Mucosa of rectum (tissue), 2 donors: Measurements from ENCODE around the gene FAM131B.

ENCODE experiments used
- H3K27ac ChIP-seq, 2 donors: one replicate each; pipeline ENCODE4 v1.7.0; 2013; ENCODE audit warnings: inconsistent platforms in 2 of 2, low read depth in 2 of 2, low read length in 2 of 2
- H3K27me3 ChIP-seq, 2 donors: one replicate each; pipeline ENCODE4 v1.7.0; 2013; ENCODE audit warnings: low read length in 2 of 2; ENCODE audit not compliant: control insufficient read depth in 2 of 2, insufficient read depth in 2 of 2
- H3K36me3 ChIP-seq, 2 donors: one replicate each; pipeline ENCODE4 v1.7.0; 2013; ENCODE audit warnings: low read length in 2 of 2; ENCODE audit not compliant: control insufficient read depth in 2 of 2, insufficient read depth in 2 of 2
- H3K4me1 ChIP-seq, 2 donors: one replicate each; pipeline ENCODE4 v1.7.0; 2013; ENCODE audit warnings: low read length in 2 of 2, mild to moderate bottlenecking in 1 of 2; ENCODE audit not compliant: control insufficient read depth in 2 of 2, insufficient read depth in 2 of 2
- H3K4me3 ChIP-seq, 2 donors: one replicate each; pipeline ENCODE4 v1.7.0; 2013; ENCODE audit warnings: low read length in 2 of 2
- H3K9ac ChIP-seq, 2 donors: one replicate each; pipeline ENCODE4 v1.7.0; 2013; ENCODE audit warnings: low read length in 2 of 2, low read depth in 1 of 2, mild to moderate bottlenecking in 1 of 2
- H3K9me3 ChIP-seq, 2 donors: one replicate each; pipeline ENCODE4 v1.7.0; 2013; ENCODE audit warnings: low read length in 2 of 2; ENCODE audit not compliant: control insufficient read depth in 2 of 2
- donor health status: healthy.
- donor health status: Normal muscosa, but diverticular disease.

The FAM131B gene

DNA sequence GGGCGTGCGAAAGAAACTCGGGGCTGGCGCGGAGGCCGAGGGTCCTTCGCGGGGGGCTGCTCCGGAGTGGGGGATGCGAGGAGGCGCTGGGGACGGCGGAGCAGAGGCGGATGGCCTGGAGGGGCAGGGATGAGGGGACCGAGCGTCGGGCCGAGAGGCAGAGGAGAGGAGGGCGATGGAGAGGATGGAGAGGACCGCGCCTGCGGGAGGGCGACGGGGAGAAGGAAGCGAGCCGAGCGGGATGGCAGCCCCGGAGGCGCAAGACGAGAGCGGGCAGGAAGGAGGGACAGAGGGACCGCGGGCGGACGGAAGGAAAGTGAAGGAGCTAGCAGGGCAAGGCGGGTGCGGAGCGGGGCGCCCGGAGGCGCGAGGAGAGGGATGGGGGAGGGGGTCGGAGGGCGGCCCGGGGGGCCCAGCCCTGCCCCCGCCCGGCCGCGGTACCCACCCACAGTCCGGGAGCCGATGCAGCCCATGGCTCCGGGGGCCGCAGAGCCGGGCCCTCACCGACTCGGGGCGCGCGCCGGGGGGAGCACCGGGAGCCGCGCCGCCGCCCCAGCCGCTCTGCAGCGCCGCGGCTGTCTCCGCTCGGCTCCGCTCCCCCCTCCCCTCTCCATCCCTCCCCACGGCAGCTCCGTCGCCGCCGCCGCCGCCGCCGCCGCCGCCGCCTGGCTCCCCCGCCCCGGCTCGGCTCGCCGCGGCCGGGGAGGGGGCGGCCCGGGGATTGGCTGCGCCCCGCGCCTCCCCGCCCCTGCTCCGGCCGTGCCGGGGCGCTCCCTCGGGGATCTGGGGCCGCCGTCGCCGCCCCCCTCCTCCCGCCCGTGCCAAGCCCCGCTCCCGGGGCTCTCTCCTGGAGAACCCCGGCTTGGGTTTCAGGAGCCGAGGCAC, at the start of gene FAM131B:
TSS of gene FAM131B (minus strand) at position 583 of the 885 bp plus-strand sequence. CDS start at position 473, 110 bp downstream.
- Histone ChIP-seq H3K9me3 (peaks cover 0 to 2% of the 10 kb centered on the region in 2 donors), H3K4me1 (peaks cover 0 to 4% of the 10 kb centered on the region in 2 donors), H3K36me3 (no peaks in the 10 kb centered on the region), H3K27me3 (peaks cover 20 to 23% of the 10 kb centered on the region in 2 donors), H3K9ac (peak within 1 kb of the TSS in 1 of 2 donors; percentile 12), H3K27ac (no peak within 1 kb of the TSS), H3K4me3 (peak within 1 kb of the TSS; percentile 56 to 61)

DNA sequence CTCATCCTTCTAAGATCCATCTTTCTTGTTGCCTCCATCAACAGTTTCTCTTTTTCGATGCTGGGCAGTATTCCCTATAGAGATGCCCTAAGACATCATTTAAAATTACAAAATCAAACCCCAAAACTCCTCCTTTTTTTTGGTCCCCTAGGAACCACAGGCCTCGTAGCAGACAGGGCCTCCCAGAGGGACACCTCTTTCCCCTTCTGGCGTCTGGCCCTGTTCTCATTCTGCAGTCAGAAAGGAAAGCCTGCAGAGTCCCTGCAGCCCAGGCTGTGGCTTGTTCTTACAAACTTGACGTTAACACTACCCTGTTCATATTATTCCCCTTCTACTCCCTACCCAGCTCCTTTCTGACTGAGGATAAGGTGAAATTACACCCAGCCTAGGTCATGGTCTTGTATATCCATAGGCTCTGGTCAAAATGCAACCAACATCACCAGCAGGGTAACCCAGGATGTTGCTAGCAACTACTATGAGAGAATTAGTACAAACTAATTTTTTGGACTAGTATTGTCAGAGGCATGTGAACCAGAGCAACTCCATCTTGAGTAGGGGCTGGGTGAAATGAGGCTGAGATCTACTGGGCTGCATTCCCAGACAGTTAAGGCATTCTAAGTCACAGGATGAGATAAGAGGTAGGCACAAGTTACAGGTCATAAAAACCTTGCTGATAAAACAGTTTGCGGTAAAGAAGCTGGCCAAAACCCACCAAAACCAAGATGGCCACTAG, 49.6 kb upstream of the FAM131B start:
- Histone ChIP-seq H3K9ac (no peak overlapping the region), H3K36me3 (no peaks in the 10 kb centered on the region), H3K9me3 (no peaks in the 10 kb centered on the region), H3K27ac (no peak overlapping the region), H3K27me3 (no peaks in the 10 kb centered on the region), H3K4me3 (no peak overlapping the region), H3K4me1 (peaks cover 12 to 18% of the 10 kb centered on the region in 2 donors)

DNA sequence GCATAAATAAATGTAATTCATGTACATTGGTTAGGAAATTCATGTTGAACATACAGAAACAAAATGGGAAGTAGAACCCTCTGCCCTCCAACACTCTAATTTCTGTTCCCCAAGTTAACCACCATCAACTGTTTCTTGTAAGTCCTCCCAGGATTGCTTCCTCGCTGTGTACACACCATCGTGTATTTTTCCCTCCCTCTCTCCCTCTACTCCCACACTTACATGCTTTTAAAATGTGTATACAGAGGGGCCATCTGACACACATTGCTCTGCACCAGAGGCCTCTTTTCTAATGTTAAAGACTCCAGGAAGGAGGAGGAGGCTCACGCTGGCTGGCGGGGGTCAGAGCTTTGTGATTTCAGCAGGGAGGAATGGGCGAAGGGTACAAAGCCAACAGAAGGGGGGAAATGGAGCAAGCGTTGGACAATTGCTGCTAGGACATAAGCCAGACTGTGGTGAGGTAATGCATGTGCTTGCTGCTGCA, 48.0 kb upstream of the FAM131B start:
- H3K27me3 ChIP-seq = no peaks in the 10 kb centered on the region
- peaks cover 12 to 18% of the 10 kb centered on the region in 2 donors for H3K4me1 ChIP-seq
- no peaks in the 10 kb centered on the region for H3K36me3 ChIP-seq
- no peak overlapping the region for H3K27ac ChIP-seq
- H3K4me3 ChIP-seq = no peak overlapping the region
- no peak overlapping the region for H3K9ac ChIP-seq
- H3K9me3 ChIP-seq = no peaks in the 10 kb centered on the region

DNA sequence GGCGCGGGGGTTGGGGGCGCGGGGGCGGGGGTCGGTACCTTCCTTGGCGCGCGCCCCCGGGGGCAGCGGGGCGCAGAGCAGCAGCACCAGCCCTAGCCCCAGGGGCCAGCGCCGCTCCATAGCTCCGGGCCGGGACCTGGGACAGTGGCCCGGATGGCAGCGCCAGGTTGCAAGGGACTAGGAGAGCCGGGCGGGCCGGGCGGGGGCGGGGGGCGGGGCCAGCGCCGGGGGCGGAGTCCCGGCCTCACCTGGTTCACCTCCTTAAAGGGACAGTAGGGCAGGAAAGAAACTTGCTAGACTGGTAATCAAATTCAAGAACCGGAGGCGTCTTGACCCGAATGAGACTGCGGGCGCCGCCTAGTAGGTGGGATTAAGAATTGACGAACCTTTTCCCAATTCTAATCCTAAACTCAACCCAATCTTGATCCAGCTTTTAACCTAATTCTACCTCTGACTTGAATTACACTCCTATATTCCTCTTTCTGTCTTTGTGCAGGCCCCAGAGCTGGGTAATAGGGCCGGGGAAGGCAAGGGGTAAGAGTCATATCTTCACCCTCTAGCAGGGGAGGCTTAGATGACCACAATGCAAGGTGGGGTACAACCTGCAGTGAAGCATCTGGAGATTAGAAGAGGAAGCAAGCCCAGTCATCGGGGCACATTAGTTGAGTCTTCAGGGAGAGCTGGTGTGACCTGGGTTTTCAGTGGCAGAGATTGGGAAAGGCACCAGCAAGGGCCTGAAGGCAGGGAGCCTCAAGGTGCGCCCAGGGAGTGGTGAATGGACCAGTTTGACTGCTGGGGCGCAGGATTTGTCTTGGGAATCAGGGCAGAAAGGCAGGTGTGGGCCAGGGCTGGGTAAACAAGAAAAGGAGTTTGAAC, 46.4 kb upstream of the FAM131B start, which contains the start of gene EPHA1:
TSS of gene EPHA1 (minus strand) at position 171 of the 876 bp plus-strand sequence. CDS start at position 120, 51 bp downstream.
- Histone ChIP-seq H3K4me1 (peaks cover 10 to 18% of the 10 kb centered on the region in 2 donors), H3K36me3 (no peaks in the 10 kb centered on the region), H3K9ac (peak within 1 kb of the TSS; percentile 61 to 74), H3K27me3 (no peaks in the 10 kb centered on the region), H3K4me3 (peak within 1 kb of the TSS; percentile 71 to 76), H3K27ac (peak within 1 kb of the TSS; percentile 60 to 61), H3K9me3 (no peaks in the 10 kb centered on the region)

DNA sequence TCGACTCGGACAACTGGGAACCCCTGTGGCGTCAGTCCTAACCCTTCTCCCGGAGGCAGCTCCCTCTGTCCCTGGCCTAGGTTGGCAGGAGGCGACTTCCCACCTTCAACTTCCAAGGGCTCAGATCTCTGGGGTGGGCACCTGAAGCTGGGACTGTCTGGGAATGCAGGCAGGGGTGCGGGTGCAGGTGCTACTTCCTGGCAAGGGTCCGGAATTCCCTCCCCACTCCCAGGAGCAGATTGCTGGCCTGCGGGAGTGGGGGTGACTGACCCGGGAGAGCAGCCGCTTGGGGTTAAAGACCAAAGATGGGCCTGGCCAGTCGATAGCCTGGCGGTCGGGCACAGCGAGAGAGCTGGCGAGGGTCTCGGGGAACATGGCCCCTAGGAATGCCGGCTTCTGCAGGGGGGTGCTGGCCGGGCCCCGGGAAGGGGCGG, 45.8 kb upstream of the FAM131B start:
- Histone ChIP-seq H3K9me3 (no peaks in the 10 kb centered on the region), H3K4me1 (peaks cover 10 to 18% of the 10 kb centered on the region in 2 donors), H3K36me3 (no peaks in the 10 kb centered on the region), H3K27ac (peak overlapping the region in 1 of 2 donors; percentile 6), H3K9ac (peak overlapping the region; percentile 61 to 74), H3K4me3 (peak overlapping the region; percentile 71 to 76), H3K27me3 (no peaks in the 10 kb centered on the region)

DNA sequence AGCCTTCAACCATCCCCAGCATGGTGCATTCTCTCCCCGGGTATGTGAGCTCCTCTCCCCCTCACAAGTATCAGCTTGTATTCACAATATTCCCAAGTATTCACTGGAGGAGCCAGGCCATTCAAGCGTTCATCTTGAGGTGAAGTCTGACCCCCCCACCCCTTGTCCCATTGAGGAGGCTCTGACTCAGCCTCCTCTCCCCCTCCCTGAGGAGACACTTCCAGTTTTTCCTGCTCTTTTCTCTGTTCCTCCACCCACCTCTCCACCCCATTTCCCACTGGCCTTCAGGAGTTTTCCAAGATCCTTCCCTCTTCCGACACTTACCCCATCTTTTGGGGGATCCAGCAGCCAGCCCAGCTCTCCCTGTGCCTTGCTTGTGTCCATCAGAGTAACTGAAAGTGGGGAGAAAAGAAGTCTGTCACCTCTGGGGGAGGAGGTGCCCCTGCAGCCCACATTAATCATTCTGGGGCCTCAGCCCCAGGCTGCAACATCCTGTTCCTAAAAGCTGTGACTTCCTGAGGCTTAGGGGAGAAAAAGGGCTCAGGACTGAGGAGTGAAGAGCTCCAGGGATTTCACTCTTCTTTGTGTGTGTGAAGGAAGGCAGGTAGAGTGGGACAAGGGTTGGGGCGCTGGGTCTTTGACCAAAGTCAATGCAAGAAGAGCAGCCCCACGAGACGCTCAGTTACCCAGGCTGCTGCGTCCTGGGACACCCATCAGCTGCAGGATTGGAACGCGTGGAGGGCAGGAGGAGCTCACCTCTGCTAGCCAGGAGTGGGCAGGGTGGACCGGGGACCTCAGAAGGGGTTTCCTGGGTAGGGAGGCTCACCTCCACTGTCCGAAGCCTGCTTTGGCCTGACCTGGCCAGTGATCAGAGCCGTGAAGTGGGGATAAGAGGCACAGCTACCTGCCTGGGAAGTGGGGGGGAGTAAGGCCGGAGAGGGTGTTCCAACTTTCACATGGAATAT, 45.1 kb upstream of the FAM131B start:
- no peaks in the 10 kb centered on the region for H3K9me3 ChIP-seq
- H3K9ac ChIP-seq = peak overlapping the region; percentile 61 to 74
- H3K27ac ChIP-seq = peak overlapping the region in 1 of 2 donors; percentile 6
- H3K27me3 ChIP-seq = no peaks in the 10 kb centered on the region
- H3K36me3 ChIP-seq = no peaks in the 10 kb centered on the region
- H3K4me1 ChIP-seq = peaks cover 10 to 18% of the 10 kb centered on the region in 2 donors
- H3K4me3 ChIP-seq = peak overlapping the region; percentile 71 to 76

DNA sequence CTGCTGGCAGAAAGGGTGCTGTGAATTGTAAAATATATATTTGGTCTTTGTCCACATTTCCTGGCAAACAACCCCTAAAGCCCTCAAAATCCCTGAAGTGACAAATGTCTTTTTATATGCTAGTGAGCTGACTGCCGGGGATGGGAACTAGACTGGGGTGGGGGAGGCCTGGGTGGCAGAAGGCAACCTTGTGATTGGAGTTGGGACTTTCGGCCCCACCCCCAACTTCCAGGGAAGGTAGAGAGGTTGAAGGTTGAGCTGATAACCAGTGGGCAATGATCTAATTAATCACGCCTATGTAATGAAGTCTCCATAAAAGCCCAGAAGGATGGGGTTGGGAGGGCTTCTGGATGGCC, 43.5 kb upstream of the FAM131B start:
- no peaks in the 10 kb centered on the region for H3K9me3 ChIP-seq
- peaks cover 0 to 3% of the 10 kb centered on the region in 2 donors for H3K36me3 ChIP-seq
- no peak overlapping the region for H3K27ac ChIP-seq
- no peaks in the 10 kb centered on the region for H3K27me3 ChIP-seq
- H3K4me1 ChIP-seq = peaks cover 10 to 18% of the 10 kb centered on the region in 2 donors
- no peak overlapping the region for H3K4me3 ChIP-seq
- H3K9ac ChIP-seq = no peak overlapping the region

DNA sequence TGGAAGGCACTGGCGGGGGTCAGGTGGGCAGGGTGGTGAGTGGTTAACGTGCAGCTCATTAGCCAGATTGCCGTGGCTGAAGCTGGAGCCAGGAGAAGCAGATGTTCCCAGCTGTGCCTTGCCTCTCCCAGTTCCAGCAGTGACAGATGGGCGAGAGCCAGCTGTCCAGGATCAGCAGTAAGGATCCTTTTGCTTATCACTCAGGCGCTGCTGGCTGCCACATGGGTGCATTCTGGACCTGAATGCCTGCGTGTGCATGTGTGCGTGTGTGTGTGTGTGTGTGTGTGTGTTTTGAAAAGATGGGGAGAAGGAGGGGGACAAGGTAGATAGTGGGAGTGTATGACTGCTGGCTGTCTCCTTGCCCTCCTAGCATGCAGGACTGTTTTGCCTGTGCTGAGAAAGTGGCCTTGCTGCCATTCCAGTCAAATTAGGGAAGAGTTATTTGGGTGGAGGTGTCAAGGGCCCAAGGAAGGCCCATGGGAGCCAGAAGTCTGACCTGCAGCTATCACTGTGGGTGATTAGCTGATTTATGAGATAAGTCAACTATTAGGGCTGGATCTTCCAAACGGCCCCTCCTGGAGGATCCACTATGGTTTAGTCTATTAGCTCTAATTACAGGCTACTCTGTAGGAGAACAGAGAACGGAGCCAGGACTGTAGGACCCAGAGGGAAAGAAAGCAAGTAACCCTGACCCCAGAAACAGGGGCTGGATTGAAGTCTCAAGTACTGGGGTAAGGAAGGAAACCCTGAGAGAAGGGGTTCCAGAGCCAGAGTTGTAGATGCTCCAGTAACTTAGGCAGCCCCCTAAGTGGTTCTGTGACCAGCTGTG, 42.9 kb upstream of the FAM131B start:
- Histone ChIP-seq H3K27me3 (no peaks in the 10 kb centered on the region), H3K36me3 (peaks cover 0 to 3% of the 10 kb centered on the region in 2 donors), H3K4me3 (no peak overlapping the region), H3K4me1 (peaks cover 10 to 18% of the 10 kb centered on the region in 2 donors), H3K9me3 (no peaks in the 10 kb centered on the region), H3K9ac (no peak overlapping the region), H3K27ac (no peak overlapping the region)
